ENCODE data around the gene BEGAIN.

Gene BEGAIN

GRCh38 chr14:100587086-100587762 lies at the start of gene BEGAIN:
Gene BEGAIN, minus strand, starts transcription at chr14:100587417. Its CDS starts 127 bp downstream, at chr14:100587290.
- DNase-seq: peak; percentile 33 to 57

GRCh38 chr14:100636559-100636958 lies 49.3 kb upstream of the BEGAIN start:
- DNase-seq: no peak

- DNase-seq: no peak
These were observed 46.8 kb upstream of the BEGAIN start for GRCh38 chr14:100634026-100634425.

GRCh38 chr14:100633406-100633805 lies 46.2 kb upstream of the BEGAIN start:
- DNase-seq: no peak

- no peak for DNase-seq
These were observed 42.5 kb upstream of the BEGAIN start for GRCh38 chr14:100629696-100630095.

GRCh38 chr14:100629098-100629497 lies 41.9 kb upstream of the BEGAIN start:
- no peak for DNase-seq

GRCh38 chr14:100628225-100628624 lies 41.0 kb upstream of the BEGAIN start:
- no peak for DNase-seq

- no peak for DNase-seq
These were observed 39.4 kb upstream of the BEGAIN start for GRCh38 chr14:100626614-100627013.

- no peak for DNase-seq
These were observed 36.7 kb upstream of the BEGAIN start for GRCh38 chr14:100623961-100624360.

GRCh38 chr14:100623557-100623956 lies 36.3 kb upstream of the BEGAIN start:
- DNase-seq: no peak

- DNase-seq: no peak
These were observed 35.7 kb upstream of the BEGAIN start for GRCh38 chr14:100622708-100623485.

GRCh38 chr14:100622224-100622623 lies 35.0 kb upstream of the BEGAIN start:
- DNase-seq: no peak

- no peak for DNase-seq
These were observed 34.6 kb upstream of the BEGAIN start for GRCh38 chr14:100621806-100622205.

GRCh38 chr14:100620255-100621100 lies 33.3 kb upstream of the BEGAIN start:
- DNase-seq: peak; percentile 30 to 79

- peak in 1 of 2 experiments; percentile 48 for DNase-seq
These were observed 32.4 kb upstream of the BEGAIN start for GRCh38 chr14:100619396-100620254.

- DNase-seq: peak in 1 of 2 experiments; percentile 19
These were observed 31.6 kb upstream of the BEGAIN start for GRCh38 chr14:100618763-100619320.

GRCh38 chr14:100618318-100618693 lies 31.1 kb upstream of the BEGAIN start:
- DNase-seq: no peak

GRCh38 chr14:100617410-100618317 lies 30.4 kb upstream of the BEGAIN start:
- DNase-seq: no peak

GRCh38 chr14:100616854-100617409 lies 29.7 kb upstream of the BEGAIN start:
- DNase-seq: no peak

Measured in NCI-H2081 (cell line).